Measurements from ENCODE around the gene LIN7B. TPM values are rescaled to one million over a fixed set of nuclear protein-coding genes. Genes with fewer than 3 reads are reported as not detected.

LIN7B gene
- total and polyA plus RNA-seq, 2 of the 8 experiments (the other 6 are each of a cell fraction or from before 2014, with no cell fraction given) = 4.1 to 4.2 TPM

DNA sequence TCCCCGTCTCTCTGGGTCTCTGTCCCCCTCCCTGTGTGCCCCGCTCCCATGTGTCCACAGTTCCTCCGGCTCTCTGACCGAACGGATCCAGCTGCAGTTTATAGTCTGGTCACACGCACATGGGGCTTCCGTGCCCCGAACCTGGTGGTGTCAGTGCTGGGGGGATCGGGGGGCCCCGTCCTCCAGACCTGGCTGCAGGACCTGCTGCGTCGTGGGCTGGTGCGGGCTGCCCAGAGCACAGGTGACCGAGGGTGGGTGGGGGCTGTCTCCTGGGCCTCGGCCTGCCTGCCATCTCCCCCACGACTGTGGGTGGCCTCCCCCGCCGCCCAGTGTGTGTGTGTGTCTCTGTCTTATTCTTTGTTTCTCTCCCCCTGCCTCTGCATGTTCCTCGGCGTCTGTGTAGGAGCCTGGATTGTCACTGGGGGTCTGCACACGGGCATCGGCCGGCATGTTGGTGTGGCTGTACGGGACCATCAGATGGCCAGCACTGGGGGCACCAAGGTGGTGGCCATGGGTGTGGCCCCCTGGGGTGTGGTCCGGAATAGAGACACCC lies 53.8 kb downstream of the LIN7B start:
- Histone ChIP-seq H3K14ac (ENCODE audit: insufficient read length) (no peak overlapping the region), H3K23me2 (ENCODE audit: low read depth, low read length) (peaks cover 4% of the 10 kb centered on the region; the same call in 1 of the 2 replicates), H2AK5ac (ENCODE audit: low read depth, low read length) (no peak overlapping the region), H3K9ac (replicated peaks in 1 of 4; ENCODE audit: extremely low read depth in 1 of 4, low read depth in 3 of 4, low read length in 3 of 4) (no peak overlapping the region), H4K20me1 (replicated peaks in 1 of 2; ENCODE audit: control insufficient read depth in 1 of 2, insufficient read depth in 2 of 2, low read length in 2 of 2) (no peaks in the 10 kb centered on the region), H2BK120ac (replicated peaks; ENCODE audit: low read depth, low read length) (no peak overlapping the region), H3K18ac (ENCODE audit: extremely low read depth, low read length) (no peak overlapping the region), H2BK20ac (ENCODE audit: low read length) (no peak overlapping the region), H3K4me3 (ENCODE audit: extremely low read depth in 1 of 4, insufficient read depth in 2 of 4, low read depth in 3 of 4, low read length in 4 of 4) (no peak overlapping the region), H2BK5ac (ENCODE audit: low read depth, low read length) (no peak overlapping the region), H4K5ac (ENCODE audit: insufficient read length, low read depth, low read length) (no peak overlapping the region), H3K4ac (replicated peaks; ENCODE audit: insufficient read length, low read depth, low read length) (no peak overlapping the region), H3K4me1 (replicated peaks in 1 of 4; ENCODE audit: control insufficient read depth in 3 of 4, insufficient read depth in 4 of 4, low read length in 3 of 4) (peaks cover 0 to 12% (median 8%) of the 10 kb centered on the region in 4 experiments; a peak in 6 of 7 replicates), H3K79me1 (ENCODE audit: low read depth, low read length) (no peaks in the 10 kb centered on the region), H3K36me3 (ENCODE audit: control insufficient read depth in 2 of 4, insufficient read depth in 4 of 4, low read length in 3 of 4) (no peaks in the 10 kb centered on the region; a peak in 1 of 8 replicates), H4K91ac (replicated peaks; ENCODE audit: insufficient read length, low read length) (no peak overlapping the region), H2BK12ac (ENCODE audit: low read depth, low read length) (no peak overlapping the region), H3K27ac (ENCODE audit: low read depth, low read length) (no peak overlapping the region), H3K9me3 (ENCODE audit: insufficient read depth in 2 of 2, low read depth in 1 of 2, low read length in 1 of 2) (no peaks in the 10 kb centered on the region), H3K56ac (replicated peaks; ENCODE audit: insufficient read length, low read depth, low read length) (no peak overlapping the region), H2BK15ac (ENCODE audit: low read length) (no peak overlapping the region), H3K4me2 (ENCODE audit: insufficient read depth in 1 of 2, low read depth in 2 of 2, low read length in 2 of 2) (no peak overlapping the region), H2AFZ (ENCODE audit: low read length) (no peak overlapping the region), H3K27me3 (replicated peaks in 1 of 4; ENCODE audit: control insufficient read depth in 3 of 4, extremely low read depth in 1 of 4, insufficient read depth in 3 of 4, low read length in 3 of 4) (peaks cover 0 to 5% (median 2%) of the 10 kb centered on the region in 4 experiments; a peak in 3 of 7 replicates), H4K8ac (ENCODE audit: extremely low read depth, insufficient read depth, low read length) (no peak overlapping the region), H3K79me2 (ENCODE audit: control insufficient read depth in 1 of 2, insufficient read depth in 2 of 2, low read length in 2 of 2) (no peaks in the 10 kb centered on the region), H3K23ac (ENCODE audit: insufficient read length) (no peak overlapping the region)
- FAIRE-seq (no peak), DNase-seq (ENCODE audit: low read depth in 1 of 2, low spot score in 2 of 2) (no peak)
- WGBS, 2 experiments (ENCODE audit: extremely low coverage in 1 of 2, insufficient coverage in 1 of 2, insufficient read length in 1 of 2, insufficient replicate concordance in 2 of 2, low coverage in 1 of 2, low lambda C conversion rate in 2 of 2, missing lambda C conversion rate in 1 of 2) = 90% methylated on average over 23 of the region's 25 CpGs; no CpG with 5 or more reads in 1 of the 2 experiments
- POLR2A ChIA-PET (ENCODE audit: partially characterized antibody) = interaction anchor here (0.7 kb wide), 1 partner anchor 18 kb away, joined by 3 read pairs; no protein-coding TSS in a partner anchor
- CTCF ChIA-PET (ENCODE audit: partially characterized antibody) = interaction anchor here (0.6 to 1.9 kb wide), 3 partner anchors 31 to 169 kb away, joined by 3 to 4 read pairs (median 4); no protein-coding TSS in a partner anchor
- no peak for TF ChIP-seq ZNF274 (IDR thresholded peaks at IDR 0.05; ENCODE audit: borderline replicate concordance, extremely low read depth, low read length)
- TF ChIP-seq NRF1 (IDR thresholded peaks at IDR 0.05; ENCODE audit: low read depth, low read length) = no peak
- no peak for TF ChIP-seq GABPA (IDR thresholded peaks at IDR 0.05; ENCODE audit: borderline replicate concordance, insufficient read depth, low read length)
- no peak for TF ChIP-seq POLR2AphosphoS5 (IDR thresholded peaks at IDR 0.05; ENCODE audit: low read depth, low read length)
- no peak for TF ChIP-seq TCF12 (IDR thresholded peaks at IDR 0.05; ENCODE audit: low read depth, low read length)
- TF ChIP-seq, protein P1, sequence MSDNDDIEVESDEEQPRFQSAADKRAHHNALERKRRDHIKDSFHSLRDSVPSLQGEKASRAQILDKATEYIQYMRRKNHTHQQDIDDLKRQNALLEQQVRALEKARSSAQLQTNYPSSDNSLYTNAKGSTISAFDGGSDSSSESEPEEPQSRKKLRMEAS (IDR thresholded peaks at IDR 0.05) = no peak
- TF ChIP-seq POLR2A (IDR thresholded peaks at IDR 0.05; ENCODE audit: control extremely low read depth in 1 of 2, low read depth in 2 of 2, low read length in 2 of 2) = no peak
